DOHH2 (cell line): ENCODE results near the gene PARP3.

Experiments used
- CTCF ChIP-seq: fragments of 200-600 bp; sonication (generic); IDR thresholded peaks from one replicate; pipeline ENCODE4 v1.5.1; 2014; ENCODE audit warnings: antibody characterized with exemption, mild to moderate bottlenecking, low read depth, low read length; ENCODE audit not compliant: poor library complexity, severe bottlenecking
- EZH2phosphoT487 ChIP-seq: fragments of 200-600 bp; sonication (generic); IDR thresholded peaks from 2 replicates; pipeline ENCODE4 v1.6.1; 2017; ENCODE audit warnings: borderline replicate concordance, mild to moderate bottlenecking, antibody characterized with exemption, low read length, moderate library complexity, mixed read lengths

GRCh38 chr3:51916418-51916817, 25.7 kb upstream of the PARP3 start:
- TF ChIP-seq CTCF, result no peak
- no peak for TF ChIP-seq EZH2phosphoT487
